ENCODE data around the gene ACTN4.

GRCh38 chr19:38780443-38780842 lies 133.0 kb downstream of the ACTN4 start:
- TF ChIP-seq CTCF (conservative IDR thresholded peaks at IDR 0.05 in 1 of 2, IDR thresholded peaks at IDR 0.05 in 1 of 2; ENCODE audit: low read depth in 1 of 2, low read length in 2 of 2), result no peak
- no peak for TF ChIP-seq EZH2 (IDR thresholded peaks at IDR 0.05; ENCODE audit: low read length, missing control alignments)

All from fibroblast of lung (primary cell).